BLaER1 treated with 17β-estradiol and CSF1 and Interleukin-3, amounts not matched to agents 10 nM and 100 nM (cell line): Measurements from ENCODE around the gene RCOR1.
"Not testable (repeated sequence)": the region's sequence is repeated elsewhere in the genome, so short reads cannot be mapped to it uniquely, and the experiment has no call there.

ENCODE experiments used
- H3K27ac ChIP-seq, 11 experiments: shearing (Covaris generic); formaldehyde crosslinking; 2 replicates each; pipeline ENCODE4 v1.8.1; 2022
- H3K27me3 ChIP-seq, 11 experiments: shearing (Covaris generic); formaldehyde crosslinking; 2 replicates each; pipeline ENCODE4 v1.8.1; 2022
- H3K36me3 ChIP-seq, 11 experiments: shearing (Covaris generic); formaldehyde crosslinking; 2 replicates each; pipeline ENCODE4 v1.8.1; 2022
- H3K4me1 ChIP-seq, 10 experiments: shearing (Covaris generic); formaldehyde crosslinking; 2 replicates each; pipeline ENCODE4 v1.8.1; 2022
- H3K4me2 ChIP-seq, 11 experiments: shearing (Covaris generic); formaldehyde crosslinking; 2 replicates each; pipeline ENCODE4 v1.8.1; 2022
- H3K4me3 ChIP-seq, 10 experiments: shearing (Covaris generic); formaldehyde crosslinking; 2 replicates each; pipeline ENCODE4 v1.8.1; 2022
- H3K9ac ChIP-seq, 11 experiments: shearing (Covaris generic); formaldehyde crosslinking; 2 replicates each; pipeline ENCODE4 v1.8.1; 2022
- H3K9me3 ChIP-seq, 11 experiments: shearing (Covaris generic); formaldehyde crosslinking; replicated peaks in 1 of 11; 2 replicates each; pipeline ENCODE4 v1.8.1; 2022
- H4K20me1 ChIP-seq, 11 experiments: shearing (Covaris generic); formaldehyde crosslinking; 2 replicates each; pipeline ENCODE4 v1.8.1; 2022
- Cebpa-rat ChIP-seq, 11 experiments: shearing (Covaris generic); IDR thresholded peaks; 2 replicates each; pipeline ENCODE4 v1.8.1; 2022

Gene RCOR1

DNA sequence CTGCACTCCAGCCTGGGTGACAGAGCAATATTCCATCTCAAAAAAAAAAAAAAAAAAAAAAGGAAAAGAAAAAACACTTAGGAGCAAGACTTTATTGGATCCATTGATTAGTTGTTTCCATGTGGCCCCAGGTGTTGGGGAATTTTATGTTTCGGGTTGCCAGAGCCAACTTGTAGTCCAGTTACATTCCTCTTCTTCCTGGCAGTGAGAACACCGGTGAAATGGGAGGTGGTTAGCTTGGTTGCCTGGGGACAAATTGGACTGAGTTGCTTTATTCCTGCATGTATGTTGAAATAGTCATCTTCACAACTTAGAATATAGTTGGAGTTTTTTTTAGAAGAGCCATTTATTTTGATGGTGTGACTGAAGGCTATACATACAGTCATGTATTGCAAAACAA lies 12.6 kb downstream of the RCOR1 start:
- no peaks in the 10 kb centered on the region for H3K27me3 ChIP-seq
- 0 out of 22 replicates have a peak, but pooled peaks of 1 of the 11 experiments have one; percentile 14 for TF ChIP-seq Cebpa-rat (IDR thresholded peaks at IDR 0.05)
- no peak overlapping the region for H3K4me3 ChIP-seq
- no peaks in the 10 kb centered on the region for H3K9me3 ChIP-seq
- H3K27ac ChIP-seq: peak overlapping the region in 1 of 11 experiments; percentile 4; a peak in 2 of 22 replicates
- H3K36me3 ChIP-seq: peaks cover 20 to 92% (median 48%) of the 10 kb centered on the region in 11 experiments; a peak in 19 of 22 replicates
- peaks cover 93 to 99% (median 95%) of the 10 kb centered on the region in 10 experiments for H3K4me1 ChIP-seq
- peaks cover 99 to 100% (median 100%) of the 10 kb centered on the region in 11 experiments for H4K20me1 ChIP-seq
- no peak overlapping the region for H3K9ac ChIP-seq
- H3K4me2 ChIP-seq: peak overlapping the region; percentile 59 to 75 (median 69)

DNA sequence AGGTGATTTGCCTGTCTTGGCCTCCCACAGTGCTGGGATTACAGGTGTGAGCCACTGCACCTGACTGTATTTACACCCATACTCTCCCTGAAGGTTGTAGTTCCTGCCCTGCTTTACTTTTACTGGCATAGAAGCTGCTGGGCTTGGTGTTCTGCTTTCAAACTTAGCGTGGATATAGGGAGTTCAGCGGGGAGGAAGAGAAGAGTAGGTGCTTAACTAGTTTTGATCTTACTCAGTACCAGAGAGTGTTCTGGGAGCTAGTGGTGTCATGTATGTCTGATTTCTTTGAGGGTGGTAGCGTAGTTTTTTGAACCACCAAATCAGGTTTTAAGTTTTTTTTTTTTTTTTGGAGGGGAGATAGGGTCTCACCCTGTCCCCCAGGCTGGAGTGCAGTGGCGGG lies 13.8 kb downstream of the RCOR1 start:
- H3K4me2 ChIP-seq: peak overlapping the region; percentile 59 to 75 (median 69); a peak in 20 of 22 replicates

DNA sequence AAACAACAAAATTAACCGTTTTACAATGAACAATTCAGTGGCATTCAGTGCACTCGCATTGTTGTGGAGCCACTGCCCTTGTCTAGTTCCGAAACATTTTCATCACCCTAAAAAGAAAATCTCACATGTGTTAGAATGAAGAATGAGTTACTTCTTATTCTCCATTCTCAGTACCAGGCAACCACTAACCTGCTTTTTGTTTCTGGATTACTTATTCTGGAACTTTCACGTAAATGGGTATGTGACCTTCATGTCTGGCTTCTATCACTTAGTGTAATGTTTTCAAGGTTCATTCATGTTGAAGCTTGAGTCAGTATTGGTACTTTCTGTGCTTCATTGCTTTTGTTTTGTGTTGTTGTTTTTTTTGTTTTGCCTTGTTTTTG lies 15.6 kb downstream of the RCOR1 start:
- peaks cover 0 to 7% (median 0%) of the 10 kb centered on the region in 11 experiments; a peak in 4 of 22 replicates for H3K9me3 ChIP-seq
- peak overlapping the region in 9 of 11 experiments; percentile 59 to 89 (median 70); a peak in 16 of 22 replicates for H3K4me2 ChIP-seq
- H3K4me3 ChIP-seq: no peak overlapping the region
- H3K9ac ChIP-seq: no peak overlapping the region
- H4K20me1 ChIP-seq: peaks cover 99 to 100% (median 100%) of the 10 kb centered on the region in 11 experiments
- H3K4me1 ChIP-seq: peaks cover 90 to 100% (median 97%) of the 10 kb centered on the region in 10 experiments
- H3K27ac ChIP-seq: 0 out of 22 replicates have a peak overlapping the region, but pooled peaks of 2 of the 11 experiments have one; percentile 7
- no peaks in the 10 kb centered on the region for H3K27me3 ChIP-seq
- H3K36me3 ChIP-seq: peaks cover 10 to 80% (median 42%) of the 10 kb centered on the region in 11 experiments; a peak in 20 of 22 replicates
- TF ChIP-seq Cebpa-rat (IDR thresholded peaks at IDR 0.05): no peak

More for the DNA sequence above, 13.8 kb downstream of the RCOR1 start:
- H3K9me3 ChIP-seq: no peaks in the 10 kb centered on the region
- peaks cover 99 to 100% (median 100%) of the 10 kb centered on the region in 11 experiments for H4K20me1 ChIP-seq
- no peak overlapping the region for H3K4me3 ChIP-seq
- peaks cover 95 to 100% (median 99%) of the 10 kb centered on the region in 10 experiments for H3K4me1 ChIP-seq
- peaks cover 16 to 86% (median 44%) of the 10 kb centered on the region in 11 experiments; a peak in 19 of 22 replicates for H3K36me3 ChIP-seq
- H3K27ac ChIP-seq: no peak overlapping the region
- H3K9ac ChIP-seq: no peak overlapping the region
- TF ChIP-seq Cebpa-rat (IDR thresholded peaks at IDR 0.05): no peak
- no peaks in the 10 kb centered on the region for H3K27me3 ChIP-seq

DNA sequence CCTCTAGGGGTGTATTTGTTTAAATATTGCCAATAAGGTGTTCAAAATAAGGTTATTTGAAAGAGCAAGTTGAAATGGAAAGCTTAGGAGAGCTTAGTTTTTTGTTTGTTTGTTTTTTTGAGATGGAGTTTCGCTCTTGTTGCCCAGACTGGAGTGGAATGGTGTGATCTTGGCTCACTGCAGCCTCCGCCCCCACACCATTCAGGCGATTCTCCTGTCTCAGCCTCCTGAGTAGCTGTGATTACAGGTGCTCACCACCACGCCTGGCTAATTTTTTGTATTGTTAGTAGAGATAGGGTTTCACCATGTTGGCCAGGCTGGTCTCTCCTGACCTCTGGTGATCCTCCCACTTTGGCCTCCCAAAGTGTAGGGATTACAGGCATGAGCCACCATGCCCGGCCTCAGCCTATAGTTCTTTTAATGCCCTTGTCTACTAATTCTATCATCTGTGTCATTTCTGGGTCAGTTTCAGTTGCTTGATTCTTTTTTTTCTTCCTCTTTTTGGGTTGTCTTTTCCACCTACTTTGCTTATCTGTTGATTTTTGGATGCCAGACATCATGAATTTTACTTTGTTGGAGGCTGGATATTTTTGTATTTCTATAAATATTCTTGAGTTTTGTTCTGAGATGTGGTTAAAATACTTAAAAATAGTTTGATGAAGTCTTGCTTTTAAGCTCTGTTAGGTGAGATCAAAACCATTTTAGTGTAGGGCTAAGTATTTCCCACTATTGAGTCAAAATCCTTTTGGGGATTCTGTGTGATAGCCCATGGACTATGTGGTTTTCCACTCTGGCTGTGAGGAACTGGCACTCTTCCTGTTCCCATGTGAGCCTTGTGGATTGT lies 18.7 kb downstream of the RCOR1 start:
- peak overlapping the region in 2 of 10 experiments; percentile 10 to 31; a peak in 1 of 20 replicates for H3K4me3 ChIP-seq
- no peaks in the 10 kb centered on the region for H3K27me3 ChIP-seq
- H3K9me3 ChIP-seq: peaks cover 0 to 14% (median 0%) of the 10 kb centered on the region in 11 experiments; a peak in 4 of 22 replicates
- peak overlapping the region; percentile 54 to 89 (median 69) for H3K4me2 ChIP-seq
- peak overlapping the region; percentile 21 to 55 (median 44); a peak in 21 of 22 replicates for H3K27ac ChIP-seq
- peaks cover 68 to 91% (median 76%) of the 10 kb centered on the region in 10 experiments for H3K4me1 ChIP-seq
- H4K20me1 ChIP-seq: peaks cover 93 to 100% (median 97%) of the 10 kb centered on the region in 11 experiments
- TF ChIP-seq Cebpa-rat (IDR thresholded peaks at IDR 0.05): no peak
- H3K36me3 ChIP-seq: peaks cover 13 to 72% (median 44%) of the 10 kb centered on the region in 11 experiments; a peak in 21 of 22 replicates
- H3K9ac ChIP-seq: peak overlapping the region in 7 of 11 experiments; percentile 2 to 50 (median 22); a peak in 8 of 22 replicates

DNA sequence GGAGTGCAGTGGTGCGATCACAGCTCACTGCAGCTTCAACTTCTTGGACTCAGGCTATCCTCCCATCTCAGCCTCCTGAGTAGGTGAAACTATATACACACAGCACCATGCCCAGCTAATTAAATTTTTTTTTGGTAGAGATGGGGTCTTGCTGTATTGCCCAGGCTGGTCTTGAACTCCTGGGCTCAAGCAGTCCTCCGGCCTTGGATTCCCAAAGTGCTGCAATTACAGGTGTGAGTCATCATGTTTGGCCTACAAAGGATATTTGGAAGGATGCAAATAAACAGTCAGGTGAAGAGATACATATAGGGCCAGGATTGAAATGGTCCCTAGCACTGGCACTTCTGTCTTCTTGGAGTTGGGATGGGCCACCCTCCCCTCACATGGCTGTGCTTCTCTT lies 23.9 kb downstream of the RCOR1 start:
- Histone ChIP-seq H3K36me3 (peaks cover 13 to 80% (median 57%) of the 10 kb centered on the region in 11 experiments; a peak in 20 of 22 replicates), H3K27me3 (no peaks in the 10 kb centered on the region), H3K4me1 (peaks cover 72 to 91% (median 76%) of the 10 kb centered on the region in 10 experiments), H3K27ac (peak overlapping the region in 8 of 11 experiments; percentile 2 to 50 (median 28); a peak in 10 of 22 replicates), H3K4me3 (no peak overlapping the region), H3K4me2 (peak overlapping the region; percentile 43 to 78 (median 68)), H4K20me1 (peaks cover 93 to 100% (median 98%) of the 10 kb centered on the region in 11 experiments), H3K9me3 (peaks cover 0 to 14% (median 0%) of the 10 kb centered on the region in 11 experiments; a peak in 4 of 22 replicates), H3K9ac (no peak overlapping the region; a peak in 1 of 22 replicates)
- TF ChIP-seq Cebpa-rat (IDR thresholded peaks at IDR 0.05): no peak

DNA sequence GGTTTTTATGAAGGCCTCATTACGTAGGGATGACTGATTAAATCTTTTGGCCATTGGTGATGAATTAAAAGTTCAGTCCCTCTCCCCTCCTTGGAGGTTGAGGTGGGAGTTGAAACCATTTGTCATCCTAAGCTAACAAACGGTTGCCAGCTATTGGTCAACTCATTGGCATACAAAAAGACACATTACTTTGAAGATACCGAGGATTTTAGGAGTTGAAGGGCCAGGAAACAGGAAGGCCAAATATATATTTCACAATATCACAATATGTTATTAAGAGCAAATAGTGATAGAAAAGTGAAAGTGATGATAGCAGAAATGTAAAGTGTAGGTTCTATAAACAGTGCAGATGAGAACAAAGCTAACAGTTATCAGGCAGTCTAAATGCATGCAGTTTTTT lies 24.4 kb downstream of the RCOR1 start:
- H3K4me3 ChIP-seq: no peak overlapping the region
- peak overlapping the region; percentile 43 to 78 (median 68) for H3K4me2 ChIP-seq
- H3K9ac ChIP-seq: no peak overlapping the region; a peak in 2 of 22 replicates
- H4K20me1 ChIP-seq: peaks cover 93 to 100% (median 98%) of the 10 kb centered on the region in 11 experiments
- H3K9me3 ChIP-seq: peaks cover 0 to 14% (median 0%) of the 10 kb centered on the region in 11 experiments; a peak in 4 of 22 replicates
- H3K27me3 ChIP-seq: no peaks in the 10 kb centered on the region
- peak overlapping the region in 8 of 11 experiments; percentile 2 to 50 (median 28); a peak in 10 of 22 replicates for H3K27ac ChIP-seq
- peaks cover 72 to 91% (median 76%) of the 10 kb centered on the region in 10 experiments for H3K4me1 ChIP-seq
- TF ChIP-seq Cebpa-rat (IDR thresholded peaks at IDR 0.05): peak in 1 of 11 experiments; percentile 42; a peak in 1 of 22 replicates
- peaks cover 13 to 84% (median 61%) of the 10 kb centered on the region in 11 experiments; a peak in 20 of 22 replicates for H3K36me3 ChIP-seq

DNA sequence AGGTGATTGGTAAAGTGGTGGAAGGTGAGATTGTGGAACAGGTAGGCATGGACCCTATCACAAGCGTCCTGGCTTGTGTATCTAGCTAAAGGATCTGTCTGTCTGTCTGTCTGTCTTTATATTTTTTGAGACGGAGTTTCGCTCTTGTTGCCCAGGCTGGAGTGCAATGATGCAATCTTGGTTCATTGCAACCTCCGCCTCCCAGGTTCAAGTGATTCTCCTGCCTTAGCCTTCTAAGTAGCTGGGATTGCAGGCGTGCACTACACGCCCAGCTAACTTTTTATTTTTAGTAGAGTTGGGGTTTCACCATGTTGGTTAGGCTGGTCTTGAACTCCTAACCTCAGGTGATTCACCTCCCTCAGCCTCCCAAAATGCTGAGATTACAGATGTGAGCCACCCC lies 26.6 kb downstream of the RCOR1 start:
- Histone ChIP-seq H3K4me1 (peaks cover 72 to 89% (median 75%) of the 10 kb centered on the region in 10 experiments), H3K36me3 (peaks cover 13 to 76% (median 55%) of the 10 kb centered on the region in 11 experiments; a peak in 20 of 22 replicates), H3K4me2 (peak overlapping the region in 10 of 11 experiments; percentile 3 to 89 (median 32); a peak in 17 of 22 replicates), H4K20me1 (peaks cover 89 to 100% (median 96%) of the 10 kb centered on the region in 11 experiments)
- H3K9me3 ChIP-seq, H3K4me3 ChIP-seq, H3K27me3 ChIP-seq, H3K27ac ChIP-seq, H3K9ac ChIP-seq: not testable (repeated sequence)
- 0 out of 22 replicates have a peak, but pooled peaks of 1 of the 11 experiments have one; percentile 32 for TF ChIP-seq Cebpa-rat (IDR thresholded peaks at IDR 0.05)

DNA sequence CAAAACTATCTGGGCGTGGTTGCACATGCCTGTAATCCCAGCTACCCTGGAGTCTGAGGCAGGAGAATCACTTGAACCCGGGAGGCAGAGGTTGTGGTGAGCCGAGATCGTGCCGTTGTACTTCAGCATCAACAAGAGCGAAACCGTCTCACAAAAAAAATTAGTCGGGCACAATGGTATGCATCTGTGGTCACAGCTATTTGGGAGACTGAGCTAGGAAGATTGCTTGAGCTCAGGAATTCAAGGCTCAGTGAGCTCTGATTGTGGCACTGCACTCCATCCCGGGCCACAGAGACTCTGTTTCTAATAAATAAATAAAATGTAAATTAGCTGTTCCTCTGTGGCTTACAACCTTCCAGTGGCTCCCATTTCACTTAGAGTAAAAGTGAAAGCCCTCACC lies 28.0 kb downstream of the RCOR1 start:
- H3K27me3 ChIP-seq: no peaks in the 10 kb centered on the region
- peaks cover 13 to 82% (median 62%) of the 10 kb centered on the region in 11 experiments; a peak in 19 of 22 replicates for H3K36me3 ChIP-seq
- peaks cover 91 to 100% (median 98%) of the 10 kb centered on the region in 11 experiments for H4K20me1 ChIP-seq
- H3K27ac ChIP-seq: peak overlapping the region in 1 of 11 experiments; percentile 4; a peak in 1 of 22 replicates
- 0 out of 22 replicates have a peak, but pooled peaks cover 0 to 3% (median 0%) of the 10 kb centered on the region in 11 experiments for H3K9me3 ChIP-seq
- H3K4me1 ChIP-seq: peaks cover 67 to 100% (median 82%) of the 10 kb centered on the region in 10 experiments
- no peak overlapping the region for H3K4me3 ChIP-seq
- H3K9ac ChIP-seq: no peak overlapping the region
- H3K4me2 ChIP-seq: peak overlapping the region; percentile 18 to 89 (median 32); a peak in 16 of 22 replicates
- TF ChIP-seq Cebpa-rat (IDR thresholded peaks at IDR 0.05): no peak
